Cardiac muscle cell (in vitro differentiated cells and primary cell): ENCODE data around the gene TBC1D5. TPM values are rescaled to one million over a fixed set of nuclear protein-coding genes. Genes with fewer than 3 reads are reported as not detected.

Source experiments
- DNase-seq, 2 donors: peaks; one replicate each; pipeline versions ENCODE4 v3.0.0 to v3.0.0-alpha.2; 2010 to 2017; ENCODE audit warnings: low read depth in 1 of 2, low spot score in 1 of 2
- H3K27ac ChIP-seq: fragments of 200-600 bp; sonication (generic); 2 replicates; pipeline ENCODE4 v1.5.1; 2016
- H3K27me3 ChIP-seq: fragments of 200-600 bp; sonication (generic); 2 replicates; pipeline ENCODE4 v1.6.0; 2016; ENCODE audit warnings: control low read depth
- H3K36me3 ChIP-seq: fragments of 200-600 bp; sonication (generic); 2 replicates; pipeline ENCODE4 v1.5.1; 2016; ENCODE audit warnings: control low read depth
- H3K4me1 ChIP-seq: fragments of 200-600 bp; sonication (generic); 2 replicates; pipeline ENCODE4 v1.8.1; 2017; ENCODE audit warnings: low read depth, mild to moderate bottlenecking, mixed run types
- H3K4me3 ChIP-seq: fragments of 200-600 bp; sonication (generic); 2 replicates; pipeline ENCODE4 v1.5.1; 2016; ENCODE audit warnings: mild to moderate bottlenecking
- H3K9me3 ChIP-seq: fragments of 200-600 bp; sonication (generic); 2 replicates; pipeline ENCODE4 v1.5.1; 2017; ENCODE audit warnings: low read depth, mild to moderate bottlenecking, control low read depth
- CTCF ChIP-seq: IDR thresholded peaks from 2 replicates; pipeline ENCODE4 v1.5.1; 2012; ENCODE audit warnings: low read depth, mild to moderate bottlenecking, low read length
- polyA plus RNA-seq: library from polyadenylated mRNA; unstranded; fragments of >200 nt; fragmentation: Nextera tagmentation; extraction: Ambion mirVana; gene quantifications from 2 replicates; pipeline ENCODE4 v1.2.1, GENCODE V29; 2016
- total RNA-seq: library from RNA; depleted of rRNA; stranded (reverse); fragments of >200 nt; gene quantifications from 2 replicates; pipeline ENCODE4 v1.2.3, GENCODE V29; 2016

TBC1D5 gene
- total and polyA plus RNA-seq, 2 experiments from 2014 or later = 34.5 to 66.6 TPM

GRCh38 chr3:17151598-17152373 is 590.6 kb downstream of the TBC1D5 start:
- no peak overlapping the region for H3K27ac ChIP-seq
- H3K27me3 ChIP-seq = no peaks in the 10 kb centered on the region
- H3K36me3 ChIP-seq = no peaks in the 10 kb centered on the region
- no peak overlapping the region for H3K4me3 ChIP-seq
- no peaks in the 10 kb centered on the region for H3K9me3 ChIP-seq
- no peaks in the 10 kb centered on the region for H3K4me1 ChIP-seq
- DNase-seq = no peak
- TF ChIP-seq CTCF = no peak

GRCh38 chr3:17149076-17149475 is 593.4 kb downstream of the TBC1D5 start:
- no peak for TF ChIP-seq CTCF
- Histone ChIP-seq H3K4me3 (no peak overlapping the region), H3K27ac (no peak overlapping the region), H3K36me3 (no peaks in the 10 kb centered on the region), H3K27me3 (no peaks in the 10 kb centered on the region), H3K4me1 (no peaks in the 10 kb centered on the region), H3K9me3 (no peaks in the 10 kb centered on the region)
- no peak for DNase-seq

- H3K4me1 ChIP-seq = no peaks in the 10 kb centered on the region
- H3K27me3 ChIP-seq = no peaks in the 10 kb centered on the region
- no peaks in the 10 kb centered on the region for H3K9me3 ChIP-seq
- H3K4me3 ChIP-seq = no peak overlapping the region
- no peak overlapping the region for H3K27ac ChIP-seq
- no peak for TF ChIP-seq CTCF
- DNase-seq = no peak
- H3K36me3 ChIP-seq = no peaks in the 10 kb centered on the region
Measured at GRCh38 chr3:17144665-17144993, 597.8 kb downstream of the TBC1D5 start.

- Histone ChIP-seq H3K9me3 (no peaks in the 10 kb centered on the region), H3K4me1 (no peaks in the 10 kb centered on the region), H3K27ac (no peak overlapping the region), H3K4me3 (no peak overlapping the region), H3K36me3 (no peaks in the 10 kb centered on the region), H3K27me3 (no peaks in the 10 kb centered on the region)
- DNase-seq = no peak
- no peak for TF ChIP-seq CTCF
Measured at GRCh38 chr3:17143893-17144664, 598.4 kb downstream of the TBC1D5 start.

- no peak for TF ChIP-seq CTCF
- Histone ChIP-seq H3K4me1 (no peaks in the 10 kb centered on the region), H3K4me3 (no peak overlapping the region), H3K27ac (no peak overlapping the region), H3K36me3 (no peaks in the 10 kb centered on the region), H3K27me3 (no peaks in the 10 kb centered on the region), H3K9me3 (no peaks in the 10 kb centered on the region)
- no peak for DNase-seq
Measured at GRCh38 chr3:17142516-17142915, 599.9 kb downstream of the TBC1D5 start.
